GM23248 (cell line): ENCODE data around the gene ISL2.

Experiments
- EZH2 ChIP-seq: fragments of 200-600 bp; sonication (generic); IDR thresholded peaks from 2 replicates; pipeline ENCODE4 v1.6.1; 2018; ENCODE audit warnings: antibody characterized with exemption, mild to moderate bottlenecking; ENCODE audit not compliant: insufficient read depth, poor library complexity, severe bottlenecking
- EZH2phosphoT487 ChIP-seq: fragments of 200-600 bp; sonication (generic); IDR thresholded peaks from 2 replicates; pipeline ENCODE4 v1.6.1; 2018; ENCODE audit warnings: antibody characterized with exemption, moderate library complexity, mild to moderate bottlenecking, low read depth; ENCODE audit not compliant: insufficient read depth

DNA sequence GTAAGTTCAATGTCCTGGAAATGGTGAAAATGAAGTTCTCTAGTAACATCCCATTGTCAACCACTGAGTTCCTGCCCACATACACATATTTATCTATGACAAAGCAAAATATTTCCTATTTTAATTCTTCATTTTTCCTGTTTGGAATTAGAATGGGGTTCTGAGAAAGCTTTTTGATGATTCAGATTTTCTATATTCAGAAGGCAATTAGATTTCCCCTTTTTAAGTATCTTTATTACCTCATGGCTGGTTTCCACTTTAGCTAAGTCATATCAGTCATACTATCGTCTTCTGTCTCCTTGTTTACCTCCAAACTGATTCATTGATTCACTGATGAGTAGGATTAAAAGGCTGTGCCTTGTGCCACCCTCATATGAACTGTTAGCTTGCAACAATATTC is 43.2 kb upstream of the ISL2 start:
- TF ChIP-seq EZH2phosphoT487 (no peak), EZH2 (no peak)
